Ovary (tissue), 9 donors: ENCODE results near the gene LYPLA2. TPM values are rescaled to one million over a fixed set of nuclear protein-coding genes. Genes with fewer than 3 reads are reported as not detected.
A peak's percentile ranks its signal among the peaks of the same experiment; 100 is the strongest.
"Not testable (repeated sequence)": the region's sequence is repeated elsewhere in the genome, so short reads cannot be mapped to it uniquely, and the experiment has no call there.

Source experiments
- DNase-seq, 5 donors: peaks; one replicate each; pipeline ENCODE4 v3.0.0-alpha.2; 2019 to 2020
- H3K27ac ChIP-seq, 2 donors: fragments of 200-600 bp; one replicate each; pipeline versions ENCODE4 v1.5.1 to v1.8.0; 2019 to 2022
- H3K27me3 ChIP-seq: fragments of 200-600 bp; one replicate; pipeline ENCODE4 v1.8.0; 2022
- H3K36me3 ChIP-seq: fragments of 200-600 bp; sonication (generic); one replicate; pipeline ENCODE4 v1.5.1; 2019
- H3K4me1 ChIP-seq: one replicate; pipeline ENCODE4 v1.8.1; 2013; ENCODE audit warnings: mild to moderate bottlenecking, moderate library complexity; ENCODE audit not compliant: insufficient read depth
- H3K4me3 ChIP-seq: fragments of 200-600 bp; sonication (generic); one replicate; pipeline ENCODE4 v1.5.1; 2017
- H3K9me3 ChIP-seq, 2 donors: fragments of 200-600 bp in 1 of 2; sonication (generic) in 1 of 2; one replicate each; pipeline versions ENCODE4 v1.5.1 to v1.8.1; 2013 to 2019; ENCODE audit warnings: mild to moderate bottlenecking in 1 of 2, moderate library complexity in 1 of 2
- CTCF ChIP-seq, 3 donors: fragments of 450-650 bp in 2 of 3; fragments of 200-600 bp in 1 of 3; IDR thresholded peaks; one replicate each; pipeline versions ENCODE4 v1.5.1 to v1.8.0; 2016 to 2022; ENCODE audit warnings: antibody characterized with exemption in 3 of 3, mild to moderate bottlenecking in 1 of 3
- EP300 ChIP-seq: sonication (generic); formaldehyde crosslinking; IDR thresholded peaks from one replicate; pipeline ENCODE4 v1.6.1; 2017; ENCODE audit warnings: antibody characterized with exemption
- POLR2A ChIP-seq: fragments of 450-650 bp; IDR thresholded peaks from one replicate; pipeline ENCODE4 v1.6.1; 2017; ENCODE audit warnings: antibody characterized with exemption, mild to moderate bottlenecking, moderate library complexity
- WGBS, 3 donors: extraction: QIAGEN DNeasy Blood & Tissue Kit in 1 of 3; methylation state at CpG; one replicate each; pipeline versions ENCODE4 v1.1.5 to v1.1.7; 2013 to 2017; 5-methylcytosine and 5-hydroxymethylcytosine counted together
- intact Hi-C, 4 donors: fragments of 100-400 bp; cut with DNase I; formaldehyde crosslinking; loops; one replicate each; pipeline versions ENCODE4 v1.11.0 to v1.15.1; 2022 to 2023
- polyA plus RNA-seq, 2 donors: library from polyadenylated mRNA; stranded (reverse); fragments of 200-250 nt in 1 of 2; fragments of 350-450 nt in 1 of 2; fragmentation: Illumina TruSeq in 1 of 2; extraction: RNeasy Lipid Tissue Mini Kit (QIAGEN cat#74804) in 1 of 2; gene quantifications; one replicate each; pipeline ENCODE4 v1.2.3, GENCODE V29; 2013 to 2014
- total RNA-seq, 7 donors: library from RNA; depleted of rRNA in 2 of 7; stranded (reverse); fragments of >200 nt in 2 of 7; fragmentation: NEBNext Ultra II Directional in 3 of 7; extraction: Animal tissue kit (Norgen Biotek cat#: 25700) in 3 of 7; gene quantifications; one replicate each; pipeline versions ENCODE4 v1.1.0 to v1.2.4, GENCODE V29; 2016 to 2023
- donor health status: DM: no; HTN: no; CAD: no; lungs with moderate emphysema.
- donor health status: DM: no; HTN: no; CAD: no.
- donor health status: Bipolar disorder and iron deficiency.
- donor health status: DM: yes; HTN: yes; CAD: no.
- donor health status: DM: no; HTN: no; CAD: no.
- donor health status: DM: yes; HTN: yes; CAD: no.

Gene LYPLA2
- total and polyA plus RNA-seq, 9 donors, result 8.5 to 33.2 (median 26.0) TPM

GRCh38 chr1:23801876-23802275, 10.9 kb downstream of the LYPLA2 start:
- no peaks in the 10 kb centered on the region for H3K36me3 ChIP-seq
- H3K4me1 ChIP-seq, result peaks cover 9% of the 10 kb centered on the region
- DNase-seq, result peak in 1 of 5 donors; percentile 46
- H3K27me3 ChIP-seq, result no peaks in the 10 kb centered on the region
- H3K27ac ChIP-seq, result no peak overlapping the region
- H3K9me3 ChIP-seq, result no peaks in the 10 kb centered on the region
- H3K4me3 ChIP-seq, result no peak overlapping the region
- no peak for TF ChIP-seq EP300
- no peak for TF ChIP-seq CTCF (IDR thresholded peaks at IDR 0.05)
- TF ChIP-seq POLR2A, result no peak
- 57 to 61% (median 59%) methylated on average over 10 of the region's 10 CpGs for WGBS, 3 donors
- intact Hi-C loops, result no loop called here

GRCh38 chr1:23802809-23803342, 11.9 kb downstream of the LYPLA2 start:
- H3K4me1 ChIP-seq, DNase-seq, intact Hi-C loops, H3K9me3 ChIP-seq, H3K27ac ChIP-seq, H3K4me3 ChIP-seq, H3K36me3 ChIP-seq, H3K27me3 ChIP-seq: not testable (repeated sequence)
- WGBS, 3 donors, result 75 to 86% (median 83%) methylated on average over 7 of the region's 7 CpGs

- TF ChIP-seq CTCF (IDR thresholded peaks at IDR 0.05) (no peak), EP300 (no peak), POLR2A (no peak)
- intact Hi-C loops, result no loop called here
Measured at GRCh38 chr1:23803674-23804073, 12.7 kb downstream of the LYPLA2 start.

GRCh38 chr1:23804183-23804835, 13.4 kb downstream of the LYPLA2 start:
- H3K4me3 ChIP-seq, result no peak overlapping the region
- H3K27me3 ChIP-seq, result no peaks in the 10 kb centered on the region
- no peaks in the 10 kb centered on the region for H3K36me3 ChIP-seq
- TF ChIP-seq EP300, result no peak
- no peak for TF ChIP-seq POLR2A
- TF ChIP-seq CTCF (IDR thresholded peaks at IDR 0.05), result no peak
- no peak for DNase-seq
- H3K9me3 ChIP-seq, result no peaks in the 10 kb centered on the region
- intact Hi-C loops, result no loop called here
- H3K27ac ChIP-seq, result no peak overlapping the region
- 73 to 82% (median 76%) methylated on average over 7 of the region's 7 CpGs for WGBS, 3 donors
- peaks cover 6% of the 10 kb centered on the region for H3K4me1 ChIP-seq

More at GRCh38 chr1:23803674-23804073, 12.7 kb downstream of the LYPLA2 start:
- Histone ChIP-seq H3K9me3 (no peaks in the 10 kb centered on the region), H3K4me1 (peaks cover 7% of the 10 kb centered on the region), H3K4me3 (no peak overlapping the region), H3K36me3 (no peaks in the 10 kb centered on the region), H3K27me3 (no peaks in the 10 kb centered on the region), H3K27ac (no peak overlapping the region)
- WGBS, 3 donors, result 87 to 88% (median 88%) methylated on average over 5 of the region's 5 CpGs
- no peak for DNase-seq

- no peak overlapping the region for H3K4me3 ChIP-seq
- WGBS, 3 donors, result 85 to 88% (median 85%) methylated on average over 2 of the region's 2 CpGs
- no peaks in the 10 kb centered on the region for H3K36me3 ChIP-seq
- no peaks in the 10 kb centered on the region for H3K9me3 ChIP-seq
- intact Hi-C loops, result no loop called here
- H3K27ac ChIP-seq, result no peak overlapping the region
- TF ChIP-seq EP300 (no peak), CTCF (IDR thresholded peaks at IDR 0.05) (no peak), POLR2A (no peak)
- DNase-seq, result no peak
- no peaks in the 10 kb centered on the region for H3K27me3 ChIP-seq
- no peaks in the 10 kb centered on the region for H3K4me1 ChIP-seq
Measured at GRCh38 chr1:23805025-23805424, 14.1 kb downstream of the LYPLA2 start.
